Mesodermal cell (in vitro differentiated cells): ENCODE data around the gene CFAP100.

Experiments
- H3K27ac ChIP-seq: 2 replicates; pipeline ENCODE4 v1.7.0; 2013; ENCODE audit warnings: mild to moderate bottlenecking, low read depth, low read length, moderate library complexity; ENCODE audit not compliant: severe bottlenecking
- H3K36me3 ChIP-seq: 2 replicates; pipeline ENCODE4 v1.7.1; 2013; ENCODE audit warnings: mild to moderate bottlenecking, low read length, moderate library complexity; ENCODE audit not compliant: control insufficient read depth, insufficient read depth
- H3K4me1 ChIP-seq: one replicate; pipeline ENCODE4 v1.7.1; 2013; ENCODE audit warnings: mild to moderate bottlenecking, low read length; ENCODE audit not compliant: insufficient read depth, control insufficient read depth, poor library complexity, severe bottlenecking
- H3K4me3 ChIP-seq: 2 replicates; pipeline ENCODE4 v1.7.0; 2013; ENCODE audit warnings: low read length, control low read depth, mild to moderate bottlenecking; ENCODE audit not compliant: insufficient read depth, poor library complexity, severe bottlenecking; ENCODE audit errors: extremely low read depth
- H3K9me3 ChIP-seq: 2 replicates; pipeline ENCODE4 v1.7.1; 2013; ENCODE audit warnings: mild to moderate bottlenecking, low read length, moderate library complexity; ENCODE audit not compliant: control insufficient read depth
- WGBS, 2 experiments: methylation state at CpG; one replicate each; pipeline ENCODE4 v1.1.5; 2013; ENCODE audit warnings: missing lambda C conversion rate in 2 of 2; ENCODE audit not compliant: insufficient coverage in 2 of 2; 5-methylcytosine and 5-hydroxymethylcytosine counted together

CFAP100 gene

GRCh38 chr3:126485956-126486355, 91.2 kb downstream of the CFAP100 start:
- no peak overlapping the region for H3K27ac ChIP-seq
- no peaks in the 10 kb centered on the region for H3K36me3 ChIP-seq
- no peaks in the 10 kb centered on the region for H3K9me3 ChIP-seq
- 93% methylated on average over 8 to 9 of the region's 9 CpGs for WGBS, 2 experiments
- H3K4me3 ChIP-seq = no peak overlapping the region
- H3K4me1 ChIP-seq = no peaks in the 10 kb centered on the region
